Thyroid gland (tissue), 4 donors: ENCODE measurements around the gene ARMH1. TPM values are rescaled to one million over a fixed set of nuclear protein-coding genes. Genes with fewer than 3 reads are reported as not detected.
A peak's percentile ranks its signal among the peaks of the same experiment; 100 is the strongest.

Experiments
- DNase-seq, 2 donors: peaks; one replicate each; pipeline ENCODE4 v3.0.0-alpha.2; 2019
- H3K27ac ChIP-seq, 3 donors: fragments of 200-600 bp; sonication (generic); 1 replicate in 2 of 3; 2 replicates in 1 of 3; pipeline ENCODE4 v1.5.1; 2016 to 2019; ENCODE audit warnings: mild to moderate bottlenecking in 1 of 3, moderate library complexity in 1 of 3
- H3K27me3 ChIP-seq: fragments of 200-600 bp; sonication (generic); one replicate; pipeline ENCODE4 v1.5.1; 2019
- H3K36me3 ChIP-seq, 2 donors: fragments of 200-600 bp; sonication (generic); one replicate each; pipeline ENCODE4 v1.5.1; 2016 to 2019
- H3K4me1 ChIP-seq, 2 donors: fragments of 200-600 bp; sonication (generic); one replicate each; pipeline ENCODE4 v1.5.1; 2017 to 2019
- H3K4me3 ChIP-seq, 3 donors: fragments of 200-600 bp; sonication (generic); replicated peaks in 1 of 3; 1 replicate in 2 of 3; 2 replicates in 1 of 3; pipeline ENCODE4 v1.5.1; 2016; ENCODE audit warnings: mild to moderate bottlenecking in 1 of 3
- H3K9me3 ChIP-seq: fragments of 200-600 bp; sonication (generic); one replicate; pipeline ENCODE4 v1.5.1; 2017
- CTCF ChIP-seq, 6 experiments: fragments of 200-600 bp in 3 of 6; fragments of 450-650 bp in 3 of 6; sonication (generic) in 3 of 6; IDR thresholded peaks; one replicate each; pipeline ENCODE4 v1.5.1; 2016 to 2019; ENCODE audit warnings: antibody characterized with exemption in 6 of 6, mild to moderate bottlenecking in 2 of 6, inconsistent platforms in 1 of 6, moderate library complexity in 1 of 6
- POLR2A ChIP-seq, 2 donors: fragments of 450-650 bp; IDR thresholded peaks; one replicate each; pipeline ENCODE4 v1.6.1; 2017; ENCODE audit warnings: antibody characterized with exemption in 2 of 2, mild to moderate bottlenecking in 2 of 2, moderate library complexity in 1 of 2
- WGBS, 2 donors: methylation state at CpG; one replicate each; pipeline ENCODE4 v1.1.5; 2017; 5-methylcytosine and 5-hydroxymethylcytosine counted together
- intact Hi-C: fragments of 100-400 bp; cut with DNase I; formaldehyde crosslinking; loops from one replicate; pipeline ENCODE4 v1.15.1; 2023
- total RNA-seq, 4 donors: library from RNA; depleted of rRNA; stranded (reverse); fragments of >200 nt; gene quantifications; one replicate each; pipeline ENCODE4 v1.2.3, GENCODE V29; 2016

The ARMH1 gene
- total RNA-seq, 4 donors from 2014 or later: 1.3 to 1.9 TPM; not detected in 2

GRCh38 chr1:44739307-44740178 is 65.0 kb downstream of the ARMH1 start, which contains the start of gene KIF2C:
TSS of gene KIF2C (plus strand) at chr1:44739837. CDS start at chr1:44739933, 96 bp downstream.
- peak in 1 of 6 experiments; percentile 15 for TF ChIP-seq CTCF (IDR thresholded peaks at IDR 0.05)
- TF ChIP-seq POLR2A (IDR thresholded peaks at IDR 0.05): peak; percentile 21 to 92
- 1 to 3% methylated on average over 43 to 49 of the region's 57 CpGs for WGBS, 2 donors
- Histone ChIP-seq H3K4me3 (peak within 1 kb of the TSS in 2 of 3 donors; percentile 5 to 36), H3K27ac (peak within 1 kb of the TSS; percentile 62 to 95 (median 76)), H3K27me3 (no peaks in the 10 kb centered on the region), H3K9me3 (no peaks in the 10 kb centered on the region), H3K4me1 (peaks cover 4 to 5% of the 10 kb centered on the region in 2 donors), H3K36me3 (no peaks in the 10 kb centered on the region)
- intact Hi-C loops: loop anchor here (5.0 kb wide), 1 partner anchor 38 kb away; the partner anchor contains the start of gene RPS8
- peak; percentile 97 to 98 for DNase-seq

- TF ChIP-seq CTCF (IDR thresholded peaks at IDR 0.05) (no peak), POLR2A (IDR thresholded peaks at IDR 0.05) (no peak)
- Histone ChIP-seq H3K36me3 (no peaks in the 10 kb centered on the region), H3K4me3 (peak overlapping the region in 1 of 3 donors; percentile 36), H3K27ac (no peak overlapping the region), H3K9me3 (no peaks in the 10 kb centered on the region), H3K4me1 (peaks cover 4 to 5% of the 10 kb centered on the region in 2 donors), H3K27me3 (no peaks in the 10 kb centered on the region)
- 3 to 4% methylated on average over 13 to 14 of the region's 14 CpGs for WGBS, 2 donors
- no peak for DNase-seq
- intact Hi-C loops: loop anchor here (5.0 kb wide), 1 partner anchor 37 kb away; the partner anchor contains the start of gene RPS8
Measured at GRCh38 chr1:44740179-44740617, 65.7 kb downstream of the ARMH1 start.

- Histone ChIP-seq H3K27me3 (no peaks in the 10 kb centered on the region), H3K27ac (no peak overlapping the region), H3K4me1 (peaks cover 4 to 5% of the 10 kb centered on the region in 2 donors), H3K4me3 (no peak overlapping the region), H3K36me3 (no peaks in the 10 kb centered on the region), H3K9me3 (no peaks in the 10 kb centered on the region)
- 100% methylated on average over 1 of the region's 1 CpG for WGBS, 2 donors
- intact Hi-C loops: loop anchor here (5.0 kb wide), 1 partner anchor 34 kb away; the partner anchor contains the start of gene RPS8
- DNase-seq: no peak
- no peak for TF ChIP-seq POLR2A (IDR thresholded peaks at IDR 0.05)
- no peak for TF ChIP-seq CTCF (IDR thresholded peaks at IDR 0.05)
Measured at GRCh38 chr1:44743211-44743610, 68.7 kb downstream of the ARMH1 start.

GRCh38 chr1:44747878-44748277 is 73.4 kb downstream of the ARMH1 start:
- intact Hi-C loops: no loop called here
- no peak overlapping the region for H3K4me3 ChIP-seq
- no peaks in the 10 kb centered on the region for H3K9me3 ChIP-seq
- WGBS, 2 donors: 85 to 89% methylated on average over 3 of the region's 3 CpGs
- H3K27ac ChIP-seq: no peak overlapping the region
- no peak for DNase-seq
- H3K27me3 ChIP-seq: no peaks in the 10 kb centered on the region
- TF ChIP-seq POLR2A (IDR thresholded peaks at IDR 0.05) (no peak), CTCF (IDR thresholded peaks at IDR 0.05) (no peak)
- no peaks in the 10 kb centered on the region for H3K36me3 ChIP-seq
- no peaks in the 10 kb centered on the region for H3K4me1 ChIP-seq

GRCh38 chr1:44757420-44757819 is 82.9 kb downstream of the ARMH1 start:
- H3K36me3 ChIP-seq: no peaks in the 10 kb centered on the region
- no peak overlapping the region for H3K27ac ChIP-seq
- H3K27me3 ChIP-seq: no peaks in the 10 kb centered on the region
- no peak for DNase-seq
- no peak for TF ChIP-seq POLR2A (IDR thresholded peaks at IDR 0.05)
- TF ChIP-seq CTCF (IDR thresholded peaks at IDR 0.05): no peak
- no peak overlapping the region for H3K4me3 ChIP-seq
- H3K4me1 ChIP-seq: no peaks in the 10 kb centered on the region
- 96 to 100% methylated on average over 2 of the region's 2 CpGs for WGBS, 2 donors
- no peaks in the 10 kb centered on the region for H3K9me3 ChIP-seq
- intact Hi-C loops: no loop called here
